Caki2 (cell line): ENCODE measurements around the gene ARMH4. TPM values are rescaled to one million over a fixed set of nuclear protein-coding genes. Genes with fewer than 3 reads are reported as not detected.

Experiments
- total RNA-seq: library from RNA; depleted of rRNA; stranded (reverse); fragments of >200 nt; shearing (Covaris generic); gene quantifications from 2 replicates; pipeline ENCODE4 v1.2.3, GENCODE V29; 2014; ENCODE audit warnings: low replicate concordance; rRNA removed

Gene ARMH4
- total RNA-seq, 1 experiment from 2014 or later, result 0.10 TPM

Other genes with a start within 250 kb of the ARMH4 start
- 61.0 and 133 TPM in 2 replicates for gene ACTR10, start 47.9 kb upstream of the ARMH4 start, total RNA-seq
- gene PSMA3, start 92.6 kb upstream of the ARMH4 start, total RNA-seq, result 135 and 171 TPM in 2 replicates
- 1.8 and 2.1 TPM in 2 replicates for gene ARID4A, start 146.3 kb upstream of the ARMH4 start, total RNA-seq
- gene TOMM20L, start 243.7 kb upstream of the ARMH4 start, total RNA-seq, result not detected in 2 replicates